GM12892 (cell line): ENCODE results near the gene EML4.
"Not testable (repeated sequence)": the region's sequence is repeated elsewhere in the genome, so short reads cannot be mapped to it uniquely, and the experiment has no call there.

Experiments
- POLR2A ChIP-seq: IDR thresholded peaks from 2 replicates; pipeline ENCODE4 v1.6.1; 2011; ENCODE audit warnings: low read depth, low read length, control low read depth
- TAF1 ChIP-seq: IDR thresholded peaks from 2 replicates; pipeline ENCODE4 v1.6.1; 2011; ENCODE audit warnings: low read depth, mild to moderate bottlenecking, control low read depth, low read length, borderline replicate concordance

- TF ChIP-seq TAF1, POLR2A: not testable (repeated sequence)
Measured at GRCh38 chr2:42134401-42134932, 34.7 kb upstream of the EML4 start.
